Activated CD4-positive, alpha-beta T cell treated with anti-CD3 and anti-CD28 coated beads, Interleukin-2, amount 10 ng/mL, durations not matched to agents 7 days and 5 days (primary cell): ENCODE measurements around the gene C15orf62. TPM values are rescaled to one million over a fixed set of nuclear protein-coding genes. Genes with fewer than 3 reads are reported as not detected.
A peak's percentile ranks its signal among the peaks of the same experiment; 100 is the strongest.

ENCODE experiments used
- CTCF ChIA-PET: fragments of 350-600 bp; sonication (Branson Sonifier 250); formaldehyde crosslinking; loops from one replicate; lab custom pipeline; 2021; ENCODE audit warnings: antibody characterized with exemption; lab: Charles Lee
- POLR2A ChIA-PET: fragments of 350-600 bp; sonication (Branson Sonifier 250); formaldehyde crosslinking; loops from one replicate; lab custom pipeline; 2021; ENCODE audit warnings: antibody characterized with exemption; lab: Charles Lee
- DNase-seq: peaks from one replicate; pipeline ENCODE4 v3.0.0-alpha.2; 2020
- H3K27ac Mint-ChIP-seq: one replicate; pipeline ENCODE4 v1.8.0; 2021; ENCODE audit warnings: mild to moderate bottlenecking, moderate library complexity, mixed read lengths
- H3K27me3 Mint-ChIP-seq: one replicate; pipeline ENCODE4 v1.8.0; 2021; ENCODE audit warnings: mixed read lengths
- H3K36me3 Mint-ChIP-seq: one replicate; pipeline ENCODE4 v1.8.0; 2021; ENCODE audit warnings: low read depth, mixed read lengths
- H3K4me1 Mint-ChIP-seq: one replicate; pipeline ENCODE4 v1.8.0; 2021; ENCODE audit warnings: mixed read lengths
- H3K4me3 Mint-ChIP-seq: one replicate; pipeline ENCODE4 v1.8.0; 2021; ENCODE audit warnings: mild to moderate bottlenecking, moderate library complexity, mixed read lengths
- H3K9me3 Mint-ChIP-seq: one replicate; pipeline ENCODE4 v1.8.0; 2021; ENCODE audit warnings: mixed read lengths
- total RNA-seq, 2 experiments: library from RNA; stranded (reverse); gene quantifications; one replicate each; pipeline ENCODE4 v1.2.3, GENCODE V29; 2021

The C15orf62 gene
- total RNA-seq, 2 experiments from 2014 or later: 1.0 to 1.3 TPM

DNA sequence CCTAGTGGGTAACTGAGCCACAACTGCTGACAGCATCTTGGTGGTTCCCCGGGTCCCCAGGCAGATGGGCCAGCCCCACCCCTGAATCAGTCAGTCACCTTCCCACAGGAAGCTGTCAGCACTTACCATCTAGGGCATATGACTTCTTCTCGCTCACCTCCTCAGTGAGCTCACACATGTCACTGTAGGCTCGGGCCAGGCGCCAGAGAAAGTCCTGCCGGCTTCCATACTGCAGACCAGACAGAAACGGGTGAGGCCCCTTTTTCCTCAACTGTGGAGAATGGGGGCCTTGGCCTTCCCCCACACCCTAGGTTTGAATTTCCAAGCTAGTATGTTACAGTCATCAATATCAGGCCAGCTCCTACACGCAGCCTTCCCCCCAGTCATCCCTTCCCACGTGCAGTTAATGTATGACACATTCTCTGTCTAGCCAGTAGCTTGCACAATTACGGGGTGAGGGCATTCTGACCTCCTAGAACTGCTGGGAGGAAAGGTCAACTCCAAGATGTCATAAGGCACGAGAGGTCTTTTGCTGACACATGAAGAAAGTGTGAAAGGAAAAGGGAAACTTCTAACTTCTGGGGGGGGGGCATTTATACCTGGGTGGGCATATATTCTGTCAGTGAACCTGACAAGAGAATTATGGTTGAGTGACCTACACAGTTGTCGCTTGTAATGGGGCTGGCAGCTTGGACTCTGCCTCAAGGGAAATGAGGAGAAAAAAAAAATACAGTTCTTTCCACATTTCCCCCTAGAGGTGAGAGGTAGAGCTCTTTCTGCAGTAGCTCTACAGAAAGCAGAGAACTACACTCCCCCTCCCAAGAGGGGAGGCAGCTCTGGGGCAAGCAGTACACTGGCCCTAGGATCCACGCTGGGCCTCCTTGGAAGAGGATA is 25.6 kb upstream of the C15orf62 start:
- no peaks in the 10 kb centered on the region for H3K9me3 Mint-ChIP-seq
- H3K4me1 Mint-ChIP-seq: peaks cover 47% of the 10 kb centered on the region
- ChIA-PET CTCF (interaction anchor here (0.6 to 3.2 kb wide), 19 partner anchors 8 to 225 kb away, joined by 3 to 13 read pairs (median 3); partner anchors contain the start of genes RAD51, RMDN3 and VPS18), POLR2A (interaction anchor here (0.6 to 1.3 kb wide), 6 partner anchors 9 to 268 kb away, joined by 3 to 6 read pairs (median 4); partner anchors contain the start of gene RAD51)
- H3K36me3 Mint-ChIP-seq: peaks cover 51% of the 10 kb centered on the region
- H3K27ac Mint-ChIP-seq: peak overlapping the region; percentile 92
- no peaks in the 10 kb centered on the region for H3K27me3 Mint-ChIP-seq
- peak; percentile 74 for DNase-seq
- peak overlapping the region; percentile 26 for H3K4me3 Mint-ChIP-seq

DNA sequence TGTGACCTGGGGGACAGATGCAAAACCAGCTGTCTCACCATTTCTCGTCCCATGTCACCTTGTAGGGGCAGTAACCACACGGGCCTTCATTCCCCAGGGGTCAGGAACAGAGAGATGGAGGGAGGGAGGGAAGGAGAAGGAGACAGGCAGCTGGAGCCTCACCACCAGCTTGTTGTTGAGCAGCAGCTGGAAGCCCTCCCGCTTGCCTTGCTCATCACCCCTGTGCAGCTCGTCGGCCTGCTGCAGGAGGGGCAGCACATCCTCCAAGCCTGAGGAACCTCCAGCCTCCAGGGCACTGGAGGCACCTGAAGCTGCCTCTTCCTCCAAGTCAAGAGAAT is 25.0 kb upstream of the C15orf62 start:
- DNase-seq: no peak
- POLR2A ChIA-PET: no interaction called here
- Mint-ChIP-seq H3K9me3 (no peaks in the 10 kb centered on the region), H3K27ac (peak overlapping the region; percentile 92), H3K36me3 (peaks cover 50% of the 10 kb centered on the region), H3K27me3 (no peaks in the 10 kb centered on the region), H3K4me1 (peaks cover 47% of the 10 kb centered on the region), H3K4me3 (no peak overlapping the region)
- CTCF ChIA-PET: interaction anchor here (0.8 to 3.2 kb wide), 7 partner anchors 12 to 164 kb away, joined by 3 to 13 read pairs (median 4); partner anchors contain the start of genes C15orf62 and VPS18

DNA sequence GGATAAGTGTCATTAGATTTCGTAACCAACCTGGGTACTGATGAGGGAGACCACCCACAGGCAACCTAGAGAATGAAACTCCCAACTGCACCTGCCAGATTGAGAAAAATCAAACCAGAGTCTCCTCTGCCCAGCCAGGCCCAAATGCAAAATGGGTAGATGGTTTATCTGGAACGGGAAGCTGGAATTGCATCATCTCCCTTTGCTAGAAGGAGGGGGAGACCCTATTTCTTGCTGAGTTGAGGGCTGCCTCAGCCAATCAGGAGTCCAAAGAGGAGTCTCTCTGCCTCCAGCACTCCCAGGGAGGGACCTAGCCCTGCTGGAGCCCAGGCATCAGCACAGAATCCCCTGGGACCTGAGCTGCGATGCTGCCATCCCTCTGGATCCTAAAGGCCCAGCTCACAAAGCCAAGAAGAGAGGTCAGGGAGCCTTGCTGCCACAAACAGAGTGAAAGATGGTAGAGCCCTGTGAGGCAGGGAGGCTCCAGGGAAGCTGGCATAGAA is 22.8 kb upstream of the C15orf62 start:
- H3K4me1 Mint-ChIP-seq: peaks cover 54% of the 10 kb centered on the region
- POLR2A ChIA-PET: no interaction called here
- CTCF ChIA-PET: interaction anchor here (1.2 to 1.3 kb wide), 2 partner anchors 8 to 36 kb away, joined by 3 read pairs; no protein-coding TSS in a partner anchor
- H3K27me3 Mint-ChIP-seq: no peaks in the 10 kb centered on the region
- H3K27ac Mint-ChIP-seq: peak overlapping the region; percentile 33
- DNase-seq: no peak
- no peak overlapping the region for H3K4me3 Mint-ChIP-seq
- H3K9me3 Mint-ChIP-seq: no peaks in the 10 kb centered on the region
- H3K36me3 Mint-ChIP-seq: peaks cover 56% of the 10 kb centered on the region

DNA sequence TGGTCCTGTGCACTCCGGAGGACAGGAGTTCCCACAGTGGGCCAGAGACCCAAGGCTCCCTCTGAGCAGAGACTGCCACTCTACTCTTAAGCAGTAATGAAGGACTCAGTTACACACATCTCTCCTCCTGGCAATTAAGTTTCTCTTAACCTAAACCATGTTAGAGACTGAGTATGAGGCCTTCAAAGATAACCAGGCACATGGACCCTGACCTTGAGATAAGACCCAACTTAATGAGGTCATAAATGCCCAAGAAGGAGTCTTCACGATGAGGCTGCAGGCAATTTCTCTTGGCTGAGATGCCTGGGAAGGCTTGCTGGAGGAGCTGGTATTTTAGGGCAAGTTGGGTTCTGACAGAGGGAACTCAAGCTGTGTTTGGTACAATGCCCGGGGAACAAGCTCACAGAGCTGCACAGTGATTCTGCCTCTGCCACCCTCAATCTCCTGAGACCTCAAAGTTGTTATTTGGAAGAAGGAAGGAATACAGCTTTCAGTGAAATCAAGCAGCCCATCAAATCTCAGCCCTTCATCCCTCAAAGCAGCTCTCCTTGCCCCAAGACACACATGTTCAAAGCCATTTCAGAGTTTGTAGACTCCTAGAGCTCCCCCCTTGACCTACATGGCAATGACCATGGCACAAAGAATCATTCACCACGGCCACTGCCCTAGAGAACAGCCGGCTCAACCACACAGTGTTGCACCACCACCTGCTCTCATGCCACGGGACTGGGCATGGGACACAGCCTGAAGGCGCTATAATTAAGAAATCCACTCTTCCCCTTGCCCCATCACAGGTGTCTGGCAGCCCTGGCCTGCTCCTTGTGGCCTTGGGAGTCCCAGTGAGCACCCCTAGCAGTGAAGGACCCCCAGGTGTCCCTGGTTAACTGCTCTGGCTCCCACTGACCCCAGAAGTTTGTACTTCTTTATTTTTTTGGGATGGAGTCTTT is 21.8 kb upstream of the C15orf62 start:
- CTCF ChIA-PET: interaction anchor here (1.2 to 1.3 kb wide), 2 partner anchors 9 to 35 kb away, joined by 3 read pairs; no protein-coding TSS in a partner anchor
- H3K4me3 Mint-ChIP-seq: no peak overlapping the region

GRCh38 chr15:40749151-40749630 is 20.6 kb upstream of the C15orf62 start:
- DNase-seq: no peak
- Mint-ChIP-seq H3K4me3 (no peak overlapping the region), H3K27me3 (no peaks in the 10 kb centered on the region), H3K4me1 (peaks cover 53% of the 10 kb centered on the region), H3K27ac (peak overlapping the region; percentile 56), H3K9me3 (no peaks in the 10 kb centered on the region), H3K36me3 (peaks cover 57% of the 10 kb centered on the region)
- POLR2A ChIA-PET: no interaction called here
- CTCF ChIA-PET: interaction anchor here (1.2 to 1.4 kb wide), 3 partner anchors 8 to 33 kb away, joined by 3 to 4 read pairs (median 3); partner anchors contain the start of gene GCHFR

More for the DNA sequence above, 21.8 kb upstream of the C15orf62 start:
- peak overlapping the region; percentile 38 for H3K27ac Mint-ChIP-seq
- H3K9me3 Mint-ChIP-seq: no peaks in the 10 kb centered on the region
- H3K36me3 Mint-ChIP-seq: peaks cover 57% of the 10 kb centered on the region
- POLR2A ChIA-PET: no interaction called here
- H3K4me1 Mint-ChIP-seq: peaks cover 55% of the 10 kb centered on the region
- no peaks in the 10 kb centered on the region for H3K27me3 Mint-ChIP-seq
- no peak for DNase-seq

- CTCF ChIA-PET: interaction anchor here (0.5 to 1.0 kb wide), 2 partner anchors 13 to 1460 kb away, joined by 3 read pairs; partner anchors contain the start of gene GCHFR
- no peaks in the 10 kb centered on the region for H3K27me3 Mint-ChIP-seq
- no peak overlapping the region for H3K27ac Mint-ChIP-seq
- peaks cover 44% of the 10 kb centered on the region for H3K4me1 Mint-ChIP-seq
- no peak overlapping the region for H3K4me3 Mint-ChIP-seq
- POLR2A ChIA-PET: interaction anchor here (1.1 kb wide), 1 partner anchor 26 kb away, joined by 3 read pairs; no protein-coding TSS in a partner anchor
- H3K36me3 Mint-ChIP-seq: peaks cover 48% of the 10 kb centered on the region
- no peaks in the 10 kb centered on the region for H3K9me3 Mint-ChIP-seq
- DNase-seq: no peak
Observed at GRCh38 chr15:40750885-40751284, 18.9 kb upstream of the C15orf62 start.

DNA sequence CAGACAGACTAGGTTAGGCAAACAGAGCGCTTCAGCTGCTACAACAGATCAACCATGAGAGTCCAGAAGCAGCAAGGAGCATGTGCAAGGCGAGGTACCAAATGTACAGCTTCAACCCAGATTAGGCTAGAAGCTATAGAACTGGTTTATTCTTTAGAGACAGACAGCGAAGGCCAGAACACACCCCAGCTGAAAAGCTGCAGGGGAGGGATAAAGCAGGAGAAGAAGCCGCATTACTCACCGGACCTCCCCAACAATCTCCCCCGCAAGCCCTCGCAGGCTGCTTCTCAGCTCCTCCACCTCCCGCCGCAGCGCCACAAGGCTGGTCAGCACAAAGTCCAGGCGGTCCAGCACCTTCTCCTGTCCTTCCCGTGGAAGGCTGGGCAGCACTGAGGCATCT is 18.0 kb upstream of the C15orf62 start:
- Mint-ChIP-seq H3K27me3 (no peaks in the 10 kb centered on the region), H3K4me3 (no peak overlapping the region), H3K4me1 (peaks cover 43% of the 10 kb centered on the region), H3K36me3 (peaks cover 46% of the 10 kb centered on the region), H3K27ac (peak overlapping the region; percentile 98), H3K9me3 (no peaks in the 10 kb centered on the region)
- ChIA-PET POLR2A (no interaction called here), CTCF (interaction anchor here (1.6 to 2.1 kb wide), 2 partner anchors 8 to 17 kb away, joined by 6 read pairs; no protein-coding TSS in a partner anchor)
- DNase-seq: no peak

DNA sequence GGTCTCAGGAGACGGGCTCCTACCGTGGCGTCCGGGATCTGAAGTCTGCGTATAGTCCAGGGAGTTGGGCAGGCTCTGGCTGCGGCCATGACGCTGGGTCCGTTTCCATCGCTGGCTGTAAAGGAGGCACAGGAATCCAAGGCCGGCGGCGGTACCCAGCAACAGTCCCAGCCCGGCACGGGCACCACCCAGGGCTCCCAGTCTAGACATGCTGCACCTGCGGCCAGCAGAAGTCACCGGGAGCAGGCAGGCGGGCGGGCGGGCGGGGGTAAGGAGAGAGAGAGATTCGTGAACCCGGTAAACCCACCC is 15.3 kb upstream of the C15orf62 start:
- DNase-seq: peak; percentile 28
- H3K36me3 Mint-ChIP-seq: peaks cover 31% of the 10 kb centered on the region
- peak overlapping the region; percentile 90 for H3K4me3 Mint-ChIP-seq
- no peaks in the 10 kb centered on the region for H3K9me3 Mint-ChIP-seq
- POLR2A ChIA-PET: no interaction called here
- peaks cover 38% of the 10 kb centered on the region for H3K4me1 Mint-ChIP-seq
- CTCF ChIA-PET: interaction anchor here (1.0 to 1.5 kb wide), 2 partner anchors 11 to 46 kb away, joined by 3 to 4 read pairs; no protein-coding TSS in a partner anchor
- H3K27me3 Mint-ChIP-seq: no peaks in the 10 kb centered on the region
- peak overlapping the region; percentile 98 for H3K27ac Mint-ChIP-seq

DNA sequence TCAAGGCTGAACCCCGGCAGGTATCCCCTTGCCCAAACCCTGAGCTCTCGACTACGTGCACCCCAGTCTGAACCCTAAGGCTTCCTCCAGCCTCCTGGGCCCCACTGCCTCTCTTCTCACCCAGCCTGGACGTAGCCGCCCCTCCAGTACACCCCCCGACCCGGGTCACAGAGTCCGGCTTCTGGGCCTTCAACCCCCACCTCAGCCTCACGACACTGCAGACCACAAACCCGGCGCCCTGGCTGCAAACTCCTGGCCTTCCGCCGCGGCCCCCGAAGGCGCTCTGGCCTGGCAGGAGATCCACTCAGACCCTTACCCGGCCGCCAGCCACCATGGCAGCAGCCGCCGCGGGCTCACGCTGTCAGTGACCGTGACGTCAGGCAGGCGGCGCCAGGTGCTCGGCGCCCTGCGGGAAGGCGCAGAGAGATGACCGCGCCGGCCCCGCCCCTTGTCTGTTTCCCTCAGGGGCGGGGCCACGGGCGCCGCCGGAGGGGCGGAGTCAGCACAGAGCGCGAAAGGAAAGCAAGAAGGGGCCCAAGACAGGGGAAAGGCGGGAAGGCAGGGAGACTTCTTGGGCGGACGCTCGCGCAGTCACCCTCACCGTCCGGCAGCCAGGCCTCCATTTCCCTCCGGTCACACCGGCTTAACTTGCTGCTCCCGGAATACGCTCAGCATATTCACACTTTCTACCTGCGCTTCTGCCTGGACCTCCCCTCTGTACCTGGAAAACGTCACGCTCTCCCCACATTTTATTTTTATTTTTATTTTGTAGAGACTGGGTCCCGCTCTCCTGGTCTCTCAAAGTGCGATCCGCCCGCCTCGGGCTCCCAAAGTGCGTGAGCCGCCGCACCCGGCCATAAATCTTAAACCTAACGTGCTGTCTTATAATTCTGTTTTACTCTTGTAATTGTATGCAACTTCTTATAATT is 14.6 kb upstream of the C15orf62 start, which contains the start of gene RMDN3:
TSS of gene RMDN3 (minus strand) at position 372 of the 929 bp plus-strand sequence. CDS start 471 bp downstream, outside the sequence.
- ChIA-PET POLR2A (no interaction called here), CTCF (interaction anchor here (1.0 to 1.5 kb wide), 2 partner anchors 12 to 47 kb away, joined by 3 to 4 read pairs; no protein-coding TSS in a partner anchor)
- H3K27ac Mint-ChIP-seq: peak within 1 kb of the TSS; percentile 98
- H3K9me3 Mint-ChIP-seq: no peaks in the 10 kb centered on the region
- peak; percentile 94 for DNase-seq
- H3K4me3 Mint-ChIP-seq: peak within 1 kb of the TSS; percentile 90
- peaks cover 30% of the 10 kb centered on the region for H3K36me3 Mint-ChIP-seq
- H3K27me3 Mint-ChIP-seq: no peaks in the 10 kb centered on the region
- peaks cover 38% of the 10 kb centered on the region for H3K4me1 Mint-ChIP-seq

GRCh38 chr15:40755812-40756208 is 14.0 kb upstream of the C15orf62 start:
- Mint-ChIP-seq H3K36me3 (peaks cover 25% of the 10 kb centered on the region), H3K27me3 (no peaks in the 10 kb centered on the region), H3K4me3 (peak overlapping the region; percentile 90), H3K9me3 (no peaks in the 10 kb centered on the region), H3K4me1 (peaks cover 38% of the 10 kb centered on the region), H3K27ac (peak overlapping the region; percentile 98)
- no peak for DNase-seq
- CTCF ChIA-PET: interaction anchor here (0.6 to 0.7 kb wide), 4 partner anchors 10 to 512 kb away, joined by 3 to 5 read pairs (median 3); partner anchors contain the start of gene RPUSD2
- POLR2A ChIA-PET: no interaction called here

DNA sequence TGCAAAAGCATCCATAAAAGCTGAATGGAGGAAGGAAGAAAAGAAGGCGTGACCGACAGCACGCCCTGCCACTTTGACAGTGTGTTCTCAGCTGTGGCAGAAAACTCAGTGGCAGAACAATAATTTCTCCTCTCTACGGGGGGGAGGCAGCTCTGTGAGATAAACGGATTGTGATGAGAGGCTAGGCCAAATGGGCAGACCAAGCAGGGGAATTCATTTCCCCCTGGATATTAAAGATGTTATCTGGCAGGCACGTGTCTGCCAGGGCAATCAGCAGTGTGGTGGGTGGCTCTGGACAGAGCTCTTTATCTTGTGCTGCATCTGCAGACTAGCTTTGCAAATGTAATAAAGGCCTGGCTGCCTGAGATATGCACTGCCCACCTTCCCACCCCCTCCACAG is 12.8 kb upstream of the C15orf62 start:
- ChIA-PET CTCF (interaction anchor here (0.7 to 1.4 kb wide), 3 partner anchors 11 to 50 kb away, joined by 3 to 6 read pairs (median 4); partner anchors contain the start of genes DNAJC17 and ZFYVE19), POLR2A (no interaction called here)
- H3K9me3 Mint-ChIP-seq: no peaks in the 10 kb centered on the region
- H3K27me3 Mint-ChIP-seq: no peaks in the 10 kb centered on the region
- DNase-seq: no peak
- peak overlapping the region; percentile 68 for H3K27ac Mint-ChIP-seq
- H3K4me3 Mint-ChIP-seq: no peak overlapping the region
- peaks cover 15% of the 10 kb centered on the region for H3K36me3 Mint-ChIP-seq
- peaks cover 29% of the 10 kb centered on the region for H3K4me1 Mint-ChIP-seq
